GM12878 (cell line): ENCODE results near the gene IMMP2L. TPM values are rescaled to one million over a fixed set of nuclear protein-coding genes. Genes with fewer than 3 reads are reported as not detected.

ENCODE experiments used
- ATAC-seq: fragments of 200-7000 bp; cut with Tn5 transposase; 3 replicates; pipeline ENCODE4 v1.9.1; 2020; ENCODE audit warnings: mild to moderate bottlenecking, moderate library complexity
- BruUV-seq: library from RNA; stranded (reverse); fragments of 400-500 nt; replicated peaks from 2 replicates; lab custom pipeline; 2021; lab: Mats Ljungman, UMichigan
- CTCF ChIA-PET: fragments of 300-600 bp; sonication (Branson Sonifier 250); formaldehyde crosslinking; extraction: SDS; loops from one replicate; lab custom pipeline; 2021; ENCODE audit warnings: inconsistent platforms; lab: Yijun Ruan, JAX
- POLR2A ChIA-PET: fragments of 350-600 bp; formaldehyde crosslinking; extraction: SDS; loops from one replicate; lab custom pipeline; 2021; ENCODE audit warnings: inconsistent platforms; lab: Charles Lee
- RAD21 ChIA-PET: fragments of 300-600 bp; sonication (Branson Sonifier 250); formaldehyde crosslinking; loops from one replicate; lab custom pipeline; 2023; ENCODE audit warnings: antibody characterized with exemption; ENCODE audit not compliant: unreplicated experiment; lab: Charles Lee
- SMC1A ChIA-PET: fragments of 300-600 bp; sonication (Branson Sonifier 250); formaldehyde crosslinking; loops from one replicate; lab custom pipeline; 2023; ENCODE audit not compliant: unreplicated experiment, uncharacterized antibody; lab: Charles Lee
- DNase-seq: peaks from one replicate; pipeline ENCODE4 v3.0.0-alpha.2; 2011; ENCODE audit warnings: low read depth, low spot score
- FAIRE-seq: peaks from 3 replicates; lab custom pipeline; 2011; peaks lifted over from hg19 to GRCh38; lab: Jason Lieb, UNC
- H2AFZ ChIP-seq: 2 replicates; pipeline ENCODE4 v1.6.0; 2011; ENCODE audit warnings: low read depth, low read length, control low read depth; ENCODE audit not compliant: control insufficient read depth
- H3K27ac ChIP-seq: 2 replicates; pipeline ENCODE4 v1.5.1; 2011; ENCODE audit warnings: control low read depth; ENCODE audit not compliant: control insufficient read depth, insufficient read depth
- H3K27me3 ChIP-seq, 2 experiments: replicated peaks in 1 of 2; 2 replicates each; pipeline versions ENCODE4 v1.6.0 to v1.6.1; 2011; ENCODE audit warnings: low read length in 1 of 2; ENCODE audit not compliant: control insufficient read depth in 2 of 2, insufficient read depth in 2 of 2
- H3K36me3 ChIP-seq, 2 experiments: 2 replicates each; pipeline ENCODE4 v1.5.1; 2011; ENCODE audit warnings: low read length in 1 of 2; ENCODE audit not compliant: control insufficient read depth in 2 of 2, insufficient read depth in 2 of 2
- H3K4me1 ChIP-seq: 2 replicates; pipeline ENCODE4 v1.6.1; 2011; ENCODE audit warnings: mild to moderate bottlenecking, low read length, moderate library complexity, mixed read lengths; ENCODE audit not compliant: control insufficient read depth, insufficient read depth
- H3K4me2 ChIP-seq: 2 replicates; pipeline ENCODE4 v1.6.0; 2011; ENCODE audit warnings: control low read depth; ENCODE audit not compliant: control insufficient read depth, insufficient read depth
- H3K4me3 ChIP-seq: fragments of 200-600 bp; sonication (generic); 2 replicates; pipeline ENCODE4 v1.5.1; 2016
- H3K79me2 ChIP-seq: 2 replicates; pipeline ENCODE4 v1.6.0; 2011; ENCODE audit warnings: low read length; ENCODE audit not compliant: control insufficient read depth, insufficient read depth
- H3K9ac ChIP-seq: 2 replicates; pipeline ENCODE4 v1.8.0; 2011; ENCODE audit warnings: low read length, control low read depth, mixed read lengths; ENCODE audit not compliant: control insufficient read depth, insufficient read depth
- H3K9me3 ChIP-seq: replicated peaks from 3 replicates; pipeline ENCODE4 v1.5.1; 2011; ENCODE audit warnings: mild to moderate bottlenecking, low read length; ENCODE audit not compliant: control insufficient read depth, insufficient read depth
- H4K20me1 ChIP-seq: 2 replicates; pipeline ENCODE4 v1.6.0; 2011; ENCODE audit not compliant: control insufficient read depth, insufficient read depth
- CBFB ChIP-seq: IDR thresholded peaks from 2 replicates; pipeline ENCODE4 v1.6.1; 2016; ENCODE audit warnings: antibody characterized with exemption, low read depth
- CBX3 ChIP-seq: fragments of 200-600 bp; sonication (generic); IDR thresholded peaks from 2 replicates; pipeline ENCODE4 v1.6.1; 2016; ENCODE audit warnings: low read depth, borderline replicate concordance
- CHD1 ChIP-seq: IDR thresholded peaks from 2 replicates; pipeline ENCODE4 v1.6.1; 2012; ENCODE audit warnings: low read depth, low read length, improper control_type of control experiment
- NR2C2 ChIP-seq: IDR thresholded peaks from 2 replicates; pipeline ENCODE4 v1.6.1; 2011; ENCODE audit warnings: borderline replicate concordance, low read depth; ENCODE audit not compliant: control insufficient read depth, insufficient read length
- NR2F1 ChIP-seq: fragments of 450-650 bp; conservative IDR thresholded peaks from 2 replicates; pipeline ENCODE4 v1.6.1; 2017; ENCODE audit warnings: mild to moderate bottlenecking
- SPI1 ChIP-seq: IDR thresholded peaks from 2 replicates; pipeline ENCODE4 v1.6.1; 2011; ENCODE audit warnings: low read depth, mild to moderate bottlenecking, low read length, moderate library complexity, borderline replicate concordance; ENCODE audit not compliant: insufficient read depth
- TCF12 ChIP-seq: IDR thresholded peaks from 2 replicates; pipeline ENCODE4 v1.6.1; 2011; ENCODE audit warnings: low read depth, mild to moderate bottlenecking, low read length
- TCF3 ChIP-seq: IDR thresholded peaks from 2 replicates; pipeline ENCODE4 v1.6.1; 2012; ENCODE audit warnings: low read depth, mild to moderate bottlenecking, low read length, borderline replicate concordance; ENCODE audit not compliant: insufficient read depth
- WRNIP1 ChIP-seq: IDR thresholded peaks from 2 replicates; pipeline ENCODE4 v1.6.1; 2011; ENCODE audit warnings: low read depth, low read length, improper control_type of control experiment, borderline replicate concordance
- WGBS: methylation state at CpG from one replicate; pipeline ENCODE4 v1.1.6; 2016; ENCODE audit warnings: low lambda C conversion rate; ENCODE audit not compliant: insufficient replicate concordance, insufficient coverage; ENCODE audit errors: missing lambda C conversion rate; 5-methylcytosine and 5-hydroxymethylcytosine counted together
- in situ Hi-C: fragments of 300-500 bp; cut with MboI; formaldehyde crosslinking; loops from 9 replicates; pipeline ENCODE4 v1.14.3; 2018; ENCODE audit warnings: mixed read lengths
- intact Hi-C: fragments of 100-400 bp; cut with micrococcal nuclease; formaldehyde crosslinking; loops from one replicate; pipeline ENCODE4 v1.14.2; 2022; ENCODE audit not compliant: unreplicated experiment
- polyA plus RNA-seq, 11 experiments: library from polyadenylated mRNA; depleted of rRNA in 4 of 11; unstranded in 6 of 11; stranded (reverse) in 5 of 11; fragments of >200 nt; fragmentation: Nextera tagmentation in 4 of 11; fragmentation: Illumina TruSeq in 1 of 11; extraction: Ambion mirVana in 4 of 11; extraction: Trizol in 1 of 11; gene quantifications; 1 replicate in 1 of 11; 2 replicates in 10 of 11; pipeline versions ENCODE4 v1.2.1 to v1.2.3, GENCODE V29; 2011 to 2016; ENCODE audit warnings: inconsistent platforms in 2 of 11, missing spikeins in 2 of 11, low read depth in 1 of 11
- total RNA-seq, 4 experiments: library from RNA; depleted of rRNA in 3 of 4; stranded (reverse); fragments of >200 nt in 3 of 4; fragmentation: Illumina TruSeq in 1 of 4; extraction: Trizol in 1 of 4; gene quantifications; 2 replicates each; pipeline versions ENCODE4 v1.2.1 to v1.2.3, GENCODE V29; 2013 to 2021
- TF ChIP-seq, protein P1 (sequence below): fragments of 150-350 bp; IDR thresholded peaks from 2 replicates; pipeline ENCODE4 v1.6.1; 2014; ENCODE audit warnings: mild to moderate bottlenecking, low read depth, low read length
- TF ChIP-seq, protein P2 (sequence below): fragments of 450-650 bp; formaldehyde crosslinking; IDR thresholded peaks from 2 replicates; pipeline ENCODE4 v1.4.0; 2020; ENCODE audit warnings: mild to moderate bottlenecking, moderate library complexity
- TF ChIP-seq, protein P3 (sequence below): fragments of 450-650 bp; IDR thresholded peaks from 2 replicates; pipeline ENCODE4 v1.6.1; 2017; ENCODE audit warnings: mild to moderate bottlenecking, moderate library complexity

Gene IMMP2L
- total and polyA plus RNA-seq, 10 of the 15 experiments (the other 5 are each of a cell fraction or from before 2014, with no cell fraction given) = 12.6 to 46.3 (median 19.6) TPM

DNA sequence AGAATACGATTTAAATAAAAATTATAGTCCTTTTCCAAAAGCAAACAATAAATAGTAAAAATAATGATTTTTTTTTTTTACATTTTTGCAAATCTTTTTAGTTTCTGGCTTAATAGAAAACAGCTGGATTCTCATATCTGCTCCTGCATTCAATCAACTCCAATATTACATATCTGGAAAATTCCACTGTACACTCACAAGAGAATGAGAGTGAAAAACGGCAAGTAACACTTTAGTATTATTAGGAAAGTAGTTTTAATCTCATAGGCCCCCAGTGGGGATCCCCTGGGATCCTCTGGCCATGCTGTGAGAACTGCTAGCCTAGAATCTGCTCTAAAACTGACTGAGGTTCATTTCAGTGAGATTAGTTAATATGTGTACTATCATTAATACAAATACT, 599.9 kb downstream of the IMMP2L start:
- ChIA-PET POLR2A (no interaction called here), RAD21 (no interaction called here), SMC1A (no interaction called here), CTCF (no interaction called here)
- no TSS peak for BruUV-seq
- Histone ChIP-seq H2AFZ (no peak overlapping the region), H4K20me1 (no peaks in the 10 kb centered on the region), H3K4me1 (no peaks in the 10 kb centered on the region), H3K4me2 (no peak overlapping the region), H3K4me3 (no peak overlapping the region), H3K9me3 (no peaks in the 10 kb centered on the region), H3K36me3 (no peaks in the 10 kb centered on the region), H3K27ac (no peak overlapping the region), H3K27me3 (no peaks in the 10 kb centered on the region), H3K79me2 (no peaks in the 10 kb centered on the region), H3K9ac (no peak overlapping the region)
- in situ Hi-C loops = no loop called here
- FAIRE-seq = no peak
- no peak for ATAC-seq
- TF ChIP-seq TCF3 (no peak), TCF12 (no peak), WRNIP1 (no peak), SPI1 (no peak), NR2C2 (no peak), CBFB (no peak), CBX3 (no peak), CHD1 (no peak), NR2F1 (no peak)
- TF ChIP-seq, protein P1, sequence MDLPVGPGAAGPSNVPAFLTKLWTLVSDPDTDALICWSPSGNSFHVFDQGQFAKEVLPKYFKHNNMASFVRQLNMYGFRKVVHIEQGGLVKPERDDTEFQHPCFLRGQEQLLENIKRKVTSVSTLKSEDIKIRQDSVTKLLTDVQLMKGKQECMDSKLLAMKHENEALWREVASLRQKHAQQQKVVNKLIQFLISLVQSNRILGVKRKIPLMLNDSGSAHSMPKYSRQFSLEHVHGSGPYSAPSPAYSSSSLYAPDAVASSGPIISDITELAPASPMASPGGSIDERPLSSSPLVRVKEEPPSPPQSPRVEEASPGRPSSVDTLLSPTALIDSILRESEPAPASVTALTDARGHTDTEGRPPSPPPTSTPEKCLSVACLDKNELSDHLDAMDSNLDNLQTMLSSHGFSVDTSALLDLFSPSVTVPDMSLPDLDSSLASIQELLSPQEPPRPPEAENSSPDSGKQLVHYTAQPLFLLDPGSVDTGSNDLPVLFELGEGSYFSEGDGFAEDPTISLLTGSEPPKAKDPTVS = no peak
- TF ChIP-seq, protein P2, sequence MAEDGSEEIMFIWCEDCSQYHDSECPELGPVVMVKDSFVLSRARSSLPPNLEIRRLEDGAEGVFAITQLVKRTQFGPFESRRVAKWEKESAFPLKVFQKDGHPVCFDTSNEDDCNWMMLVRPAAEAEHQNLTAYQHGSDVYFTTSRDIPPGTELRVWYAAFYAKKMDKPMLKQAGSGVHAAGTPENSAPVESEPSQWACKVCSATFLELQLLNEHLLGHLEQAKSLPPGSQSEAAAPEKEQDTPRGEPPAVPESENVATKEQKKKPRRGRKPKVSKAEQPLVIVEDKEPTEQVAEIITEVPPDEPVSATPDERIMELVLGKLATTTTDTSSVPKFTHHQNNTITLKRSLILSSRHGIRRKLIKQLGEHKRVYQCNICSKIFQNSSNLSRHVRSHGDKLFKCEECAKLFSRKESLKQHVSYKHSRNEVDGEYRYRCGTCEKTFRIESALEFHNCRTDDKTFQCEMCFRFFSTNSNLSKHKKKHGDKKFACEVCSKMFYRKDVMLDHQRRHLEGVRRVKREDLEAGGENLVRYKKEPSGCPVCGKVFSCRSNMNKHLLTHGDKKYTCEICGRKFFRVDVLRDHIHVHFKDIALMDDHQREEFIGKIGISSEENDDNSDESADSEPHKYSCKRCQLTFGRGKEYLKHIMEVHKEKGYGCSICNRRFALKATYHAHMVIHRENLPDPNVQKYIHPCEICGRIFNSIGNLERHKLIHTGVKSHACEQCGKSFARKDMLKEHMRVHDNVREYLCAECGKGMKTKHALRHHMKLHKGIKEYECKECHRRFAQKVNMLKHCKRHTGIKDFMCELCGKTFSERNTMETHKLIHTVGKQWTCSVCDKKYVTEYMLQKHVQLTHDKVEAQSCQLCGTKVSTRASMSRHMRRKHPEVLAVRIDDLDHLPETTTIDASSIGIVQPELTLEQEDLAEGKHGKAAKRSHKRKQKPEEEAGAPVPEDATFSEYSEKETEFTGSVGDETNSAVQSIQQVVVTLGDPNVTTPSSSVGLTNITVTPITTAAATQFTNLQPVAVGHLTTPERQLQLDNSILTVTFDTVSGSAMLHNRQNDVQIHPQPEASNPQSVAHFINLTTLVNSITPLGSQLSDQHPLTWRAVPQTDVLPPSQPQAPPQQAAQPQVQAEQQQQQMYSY (CRISPR knock-in tag) = no peak
- TF ChIP-seq, protein P3, sequence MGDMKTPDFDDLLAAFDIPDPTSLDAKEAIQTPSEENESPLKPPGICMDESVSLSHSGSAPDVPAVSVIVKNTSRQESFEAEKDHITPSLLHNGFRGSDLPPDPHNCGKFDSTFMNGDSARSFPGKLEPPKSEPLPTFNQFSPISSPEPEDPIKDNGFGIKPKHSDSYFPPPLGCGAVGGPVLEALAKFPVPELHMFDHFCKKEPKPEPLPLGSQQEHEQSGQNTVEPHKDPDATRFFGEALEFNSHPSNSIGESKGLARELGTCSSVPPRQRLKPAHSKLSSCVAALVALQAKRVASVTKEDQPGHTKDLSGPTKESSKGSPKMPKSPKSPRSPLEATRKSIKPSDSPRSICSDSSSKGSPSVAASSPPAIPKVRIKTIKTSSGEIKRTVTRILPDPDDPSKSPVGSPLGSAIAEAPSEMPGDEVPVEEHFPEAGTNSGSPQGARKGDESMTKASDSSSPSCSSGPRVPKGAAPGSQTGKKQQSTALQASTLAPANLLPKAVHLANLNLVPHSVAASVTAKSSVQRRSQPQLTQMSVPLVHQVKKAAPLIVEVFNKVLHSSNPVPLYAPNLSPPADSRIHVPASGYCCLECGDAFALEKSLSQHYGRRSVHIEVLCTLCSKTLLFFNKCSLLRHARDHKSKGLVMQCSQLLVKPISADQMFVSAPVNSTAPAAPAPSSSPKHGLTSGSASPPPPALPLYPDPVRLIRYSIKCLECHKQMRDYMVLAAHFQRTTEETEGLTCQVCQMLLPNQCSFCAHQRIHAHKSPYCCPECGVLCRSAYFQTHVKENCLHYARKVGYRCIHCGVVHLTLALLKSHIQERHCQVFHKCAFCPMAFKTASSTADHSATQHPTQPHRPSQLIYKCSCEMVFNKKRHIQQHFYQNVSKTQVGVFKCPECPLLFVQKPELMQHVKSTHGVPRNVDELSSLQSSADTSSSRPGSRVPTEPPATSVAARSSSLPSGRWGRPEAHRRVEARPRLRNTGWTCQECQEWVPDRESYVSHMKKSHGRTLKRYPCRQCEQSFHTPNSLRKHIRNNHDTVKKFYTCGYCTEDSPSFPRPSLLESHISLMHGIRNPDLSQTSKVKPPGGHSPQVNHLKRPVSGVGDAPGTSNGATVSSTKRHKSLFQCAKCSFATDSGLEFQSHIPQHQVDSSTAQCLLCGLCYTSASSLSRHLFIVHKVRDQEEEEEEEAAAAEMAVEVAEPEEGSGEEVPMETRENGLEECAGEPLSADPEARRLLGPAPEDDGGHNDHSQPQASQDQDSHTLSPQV = no peak
- intact Hi-C loops = no loop called here
- WGBS = 34% methylated on average over 2 of the region's 2 CpGs
- no peak for DNase-seq
